Esophagus squamous epithelium (tissue), 4 donors: ENCODE data around the gene INTS1.
"Not testable (repeated sequence)": the region's sequence is repeated elsewhere in the genome, so short reads cannot be mapped to it uniquely, and the experiment has no call there.

Source experiments
- CTCF ChIP-seq, 6 experiments: fragments of 450-650 bp in 4 of 6; fragments of 200-600 bp in 2 of 6; sonication (generic) in 2 of 6; IDR thresholded peaks; one replicate each; pipeline ENCODE4 v1.5.1; 2016 to 2019; ENCODE audit warnings: antibody characterized with exemption in 6 of 6, mild to moderate bottlenecking in 4 of 6, moderate library complexity in 4 of 6
- POLR2A ChIP-seq, 4 donors: fragments of 450-650 bp; IDR thresholded peaks; one replicate each; pipeline ENCODE4 v1.6.1; 2017; ENCODE audit warnings: antibody characterized with exemption in 4 of 4, mild to moderate bottlenecking in 4 of 4, moderate library complexity in 3 of 4

GRCh38 chr7:1519322-1519922, 15.2 kb upstream of the INTS1 start:
- not testable (repeated sequence) for TF ChIP-seq CTCF, POLR2A (IDR thresholded peaks at IDR 0.05)
